NCI-H2171 treated with DMSO at 0.1 percent for 48 hours (cell line): Measurements from ENCODE around the gene RPLP2.

Experiments
- DNase-seq: peaks from one replicate; lab custom pipeline; 2025; lab: John Stamatoyannopoulos, UW

RPLP2 gene

DNA sequence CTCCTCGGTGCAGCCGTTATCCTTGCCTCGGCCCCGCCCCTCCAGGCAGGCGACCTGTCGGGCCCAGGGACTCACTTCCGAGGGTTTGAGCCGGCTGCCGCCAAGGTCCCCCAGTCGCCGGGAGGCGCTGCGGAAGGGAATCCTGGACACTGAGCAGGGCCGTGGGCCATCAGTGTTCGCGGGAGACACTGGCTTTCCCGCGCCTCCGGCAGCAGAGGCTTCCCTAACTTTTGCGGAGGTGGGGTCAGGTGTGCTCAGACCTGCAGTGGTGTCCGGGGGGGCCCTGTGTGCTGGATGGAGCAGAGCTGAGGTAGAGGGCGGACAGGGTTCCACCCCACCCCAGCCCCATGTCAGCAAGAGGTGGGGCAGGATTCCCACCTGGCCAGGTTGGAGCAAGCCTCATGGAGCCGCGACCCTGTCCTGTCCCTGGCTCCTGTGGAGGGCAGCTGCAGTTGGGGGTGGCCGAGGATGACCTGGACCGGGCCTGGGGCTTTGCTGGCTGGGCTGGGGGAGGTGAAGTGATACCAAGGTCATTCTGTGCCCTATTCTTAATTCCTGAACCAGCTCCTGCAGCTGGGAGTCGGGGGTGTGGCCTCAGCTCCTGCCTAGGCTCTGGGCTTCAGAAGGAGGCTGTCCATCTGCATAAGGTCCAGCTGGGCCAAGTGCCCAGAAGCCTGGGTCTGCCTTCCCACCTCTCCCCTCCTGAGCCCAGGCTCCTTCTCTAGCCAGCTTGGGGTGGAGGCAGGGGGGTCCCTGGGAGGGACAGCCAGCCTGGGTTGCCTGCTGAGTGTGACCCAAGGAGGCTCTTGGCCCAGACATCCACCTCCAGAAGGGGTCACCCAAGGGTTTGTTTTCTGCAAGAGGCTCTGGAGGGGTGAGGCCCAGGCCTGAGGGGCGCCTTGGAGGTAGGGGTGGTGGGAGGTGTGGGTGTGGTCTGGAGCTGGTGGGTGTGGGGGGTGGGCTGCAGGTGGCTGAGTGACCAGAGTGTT, 41.3 kb downstream of the RPLP2 start:
- no peak for DNase-seq

DNA sequence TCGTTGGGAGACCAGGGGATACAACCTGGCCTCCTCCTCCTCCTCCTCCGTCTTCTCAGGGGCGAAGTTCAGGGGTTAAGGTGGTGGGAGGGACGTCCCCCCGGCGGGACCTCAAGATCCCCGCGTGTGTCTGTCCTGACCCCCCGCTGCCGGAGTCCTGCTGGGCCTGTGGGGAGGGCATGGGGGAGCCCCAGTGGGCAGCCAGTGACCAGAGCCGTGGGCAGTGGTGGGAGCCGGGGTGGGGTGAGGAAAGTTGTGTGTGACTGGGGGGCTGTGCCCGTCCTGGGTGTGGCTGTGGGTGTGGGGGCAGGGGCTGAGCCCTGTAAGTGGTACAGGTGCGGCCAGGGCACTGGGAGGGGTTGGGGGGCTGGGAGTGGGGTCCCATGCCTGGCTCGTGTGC, 43.0 kb downstream of the RPLP2 start:
- DNase-seq = no peak

DNA sequence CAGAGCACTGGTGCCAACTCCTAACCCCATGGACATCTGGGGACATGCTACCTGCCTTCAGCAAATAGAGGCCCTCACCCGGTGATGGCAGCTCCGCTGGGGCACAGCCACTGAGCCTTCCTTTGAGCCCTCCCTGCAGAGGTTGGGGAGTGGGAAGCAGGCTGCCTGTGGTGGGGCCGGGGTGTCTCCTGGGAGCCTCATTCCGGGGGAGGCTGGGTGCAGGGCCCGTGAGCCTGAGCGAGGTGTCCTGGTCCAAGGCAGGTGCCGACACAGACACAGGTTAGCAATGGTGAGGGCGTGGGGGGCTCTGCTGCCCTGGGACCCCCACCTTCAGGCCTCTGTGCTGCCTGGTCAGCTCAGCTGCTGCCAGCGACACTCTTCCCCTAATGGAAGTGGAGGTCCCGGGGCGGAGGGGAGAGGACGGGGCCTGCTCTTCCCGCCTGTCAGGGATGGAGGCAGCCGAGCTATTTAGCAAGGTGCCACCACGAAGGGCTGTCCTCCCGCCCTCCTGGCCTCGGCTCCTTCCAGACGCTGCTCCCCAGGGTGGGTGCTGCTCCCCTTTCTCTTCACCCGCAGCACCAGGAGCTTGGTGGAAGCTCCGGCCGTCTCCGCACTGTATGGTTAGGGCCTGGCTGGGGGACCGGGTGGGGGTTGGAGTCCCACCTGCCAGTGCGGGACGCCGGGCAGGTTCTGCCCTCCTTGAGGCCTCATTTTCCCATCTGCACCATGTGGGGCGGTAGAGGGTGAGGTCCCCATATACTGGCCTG, 44.1 kb downstream of the RPLP2 start:
- DNase-seq = no peak

DNA sequence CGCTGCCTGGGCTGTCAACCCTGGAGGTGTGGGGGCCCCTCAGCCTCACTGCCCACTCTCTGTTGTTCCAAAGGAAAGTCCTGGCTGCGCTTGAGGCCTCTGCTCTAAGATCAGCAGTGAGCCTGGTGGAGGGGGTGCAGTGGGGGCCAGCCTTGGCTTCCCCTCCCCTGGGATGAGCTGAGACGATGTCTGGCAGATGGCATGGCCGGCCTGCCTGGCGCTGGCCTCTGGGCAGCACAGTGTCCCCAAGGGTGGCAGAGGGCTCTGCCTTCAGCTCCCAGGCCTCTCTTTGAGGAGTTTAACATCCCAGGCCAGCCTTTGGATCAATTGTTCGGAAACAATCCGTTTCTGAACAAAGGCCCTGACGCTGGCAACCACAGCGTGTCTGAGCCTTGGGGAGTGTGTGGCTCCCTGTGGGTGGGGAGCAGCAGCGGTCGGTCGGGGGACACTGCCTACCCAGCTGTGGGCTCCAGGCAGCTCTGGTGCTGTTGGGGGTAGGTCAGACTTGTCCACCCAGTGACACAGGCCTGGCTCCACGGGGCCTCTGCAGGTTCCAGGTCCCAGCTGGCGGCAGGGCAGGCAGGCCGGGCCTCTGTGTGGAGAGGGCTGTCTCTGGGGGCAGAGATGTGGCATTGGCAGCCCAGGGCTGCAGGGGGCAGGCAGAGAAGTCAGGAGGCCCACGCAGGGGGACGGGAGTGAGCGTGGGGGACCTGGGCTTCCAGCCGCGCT, 45.0 kb downstream of the RPLP2 start:
- DNase-seq = no peak

DNA sequence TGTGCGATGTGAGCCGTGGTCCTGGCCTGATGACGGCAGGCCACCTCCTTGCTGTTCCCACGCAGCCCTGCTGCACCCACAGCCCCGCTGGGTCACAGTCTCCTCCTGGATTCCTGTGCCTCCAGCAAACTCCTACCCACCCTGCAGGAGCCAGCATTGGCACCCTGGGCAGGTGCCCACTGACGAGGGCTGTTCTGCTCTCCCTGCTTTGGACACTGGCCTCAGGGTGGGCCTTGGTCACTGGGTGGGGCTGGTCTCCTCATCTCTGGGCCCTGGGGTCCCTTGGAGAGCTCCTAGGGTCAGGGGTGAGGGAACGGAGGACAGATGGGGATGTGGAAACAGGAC, 45.5 kb downstream of the RPLP2 start:
- no peak for DNase-seq

DNA sequence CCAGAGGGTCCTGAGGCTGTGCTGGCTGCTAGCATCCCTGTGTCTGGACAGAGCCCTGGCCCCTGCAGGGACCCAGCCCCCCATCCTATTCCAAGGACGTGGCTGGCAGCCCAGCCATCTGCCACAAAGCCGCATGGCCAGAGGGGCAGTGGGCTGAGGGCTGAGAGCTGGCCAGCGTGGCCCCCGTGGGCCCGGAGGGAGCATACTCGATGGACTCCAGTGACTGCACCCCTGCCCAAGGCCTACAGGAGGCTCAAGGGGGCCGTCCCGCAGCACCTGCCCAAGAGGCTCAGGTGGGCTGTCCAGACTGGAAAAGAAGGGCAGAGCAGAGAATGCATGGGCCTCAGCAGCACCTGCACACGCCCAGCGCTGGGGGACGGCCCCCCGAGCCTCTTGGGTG, 46.0 kb downstream of the RPLP2 start:
- DNase-seq = no peak

DNA sequence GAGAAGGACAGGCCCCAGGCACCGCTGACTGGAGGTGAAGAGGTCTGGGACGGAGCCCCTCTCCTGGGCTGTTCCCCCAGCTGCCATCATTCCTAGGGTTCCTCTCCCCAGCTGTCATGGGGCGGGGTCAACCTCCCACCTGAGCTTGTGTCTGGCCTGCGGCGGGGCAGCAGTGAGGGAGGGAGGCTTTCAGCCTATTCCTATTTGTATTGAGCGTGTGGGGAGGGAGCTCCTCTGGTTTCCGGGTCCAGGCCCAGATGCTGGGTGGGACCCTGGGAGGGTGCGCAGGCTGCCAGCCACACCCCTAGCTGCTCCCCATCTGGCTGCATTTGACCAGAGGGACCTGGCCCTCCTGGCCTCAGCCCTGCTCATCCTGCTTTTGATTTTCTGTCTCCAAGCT, 46.6 kb downstream of the RPLP2 start:
- peak; percentile 58 for DNase-seq

DNA sequence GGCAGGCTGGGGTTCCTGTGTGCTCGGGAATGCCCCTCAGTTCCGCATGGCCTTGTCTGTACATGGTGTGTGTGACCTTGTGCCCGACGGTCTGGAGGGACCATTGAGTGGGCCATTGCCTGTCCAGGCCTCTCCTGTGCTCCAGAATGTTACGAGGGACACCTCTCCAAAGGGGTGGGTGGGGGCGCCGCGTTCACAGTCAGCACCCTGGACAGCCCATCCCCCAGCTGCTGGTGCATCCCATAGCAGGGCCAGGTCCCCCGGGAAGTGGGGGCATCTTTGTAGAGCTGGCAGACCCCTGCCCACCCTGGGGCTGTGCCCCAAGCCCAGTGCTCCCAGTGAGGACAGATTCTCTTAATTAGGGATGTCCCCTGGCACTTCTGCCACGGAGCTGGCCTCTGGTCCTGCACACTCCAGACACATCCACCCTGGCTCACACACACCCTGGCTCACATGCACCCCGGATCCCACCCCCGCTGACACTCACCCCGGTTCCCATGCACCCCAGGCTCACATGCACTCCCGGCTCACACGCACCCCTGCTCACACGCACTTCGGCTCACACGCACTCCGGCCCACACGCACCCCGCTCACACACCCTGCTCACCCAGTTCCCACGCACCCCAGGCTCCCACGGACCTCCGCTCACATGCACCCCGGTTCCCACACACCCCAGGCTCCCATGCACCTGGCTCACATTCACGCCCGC, 48.4 kb downstream of the RPLP2 start:
- DNase-seq = no peak

DNA sequence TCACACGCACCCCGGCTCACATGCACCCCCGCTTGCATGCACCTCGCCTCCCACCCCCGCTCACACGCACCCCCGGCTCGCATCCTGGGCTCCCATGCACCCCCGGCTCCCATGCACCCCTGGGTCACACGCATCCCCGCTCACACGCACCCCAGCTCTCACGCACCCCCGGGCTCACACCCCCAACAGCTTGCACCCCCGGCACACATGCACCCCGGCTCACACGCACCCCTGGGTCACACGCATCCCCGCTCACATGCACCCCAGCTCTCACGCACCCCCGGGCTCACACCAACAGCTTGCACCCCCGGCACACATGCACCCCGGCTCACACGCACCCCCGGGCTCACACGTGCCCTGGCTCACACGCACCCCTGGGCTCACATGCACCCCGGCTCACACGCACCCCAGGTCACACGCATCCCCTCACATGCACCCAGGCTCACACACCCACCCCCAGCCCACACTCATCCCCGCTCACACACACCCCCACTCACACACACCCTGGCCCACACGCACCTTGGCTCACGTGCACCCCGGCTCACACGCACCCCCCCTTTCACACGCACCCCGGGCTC, 49.1 kb downstream of the RPLP2 start:
- DNase-seq = no peak

DNA sequence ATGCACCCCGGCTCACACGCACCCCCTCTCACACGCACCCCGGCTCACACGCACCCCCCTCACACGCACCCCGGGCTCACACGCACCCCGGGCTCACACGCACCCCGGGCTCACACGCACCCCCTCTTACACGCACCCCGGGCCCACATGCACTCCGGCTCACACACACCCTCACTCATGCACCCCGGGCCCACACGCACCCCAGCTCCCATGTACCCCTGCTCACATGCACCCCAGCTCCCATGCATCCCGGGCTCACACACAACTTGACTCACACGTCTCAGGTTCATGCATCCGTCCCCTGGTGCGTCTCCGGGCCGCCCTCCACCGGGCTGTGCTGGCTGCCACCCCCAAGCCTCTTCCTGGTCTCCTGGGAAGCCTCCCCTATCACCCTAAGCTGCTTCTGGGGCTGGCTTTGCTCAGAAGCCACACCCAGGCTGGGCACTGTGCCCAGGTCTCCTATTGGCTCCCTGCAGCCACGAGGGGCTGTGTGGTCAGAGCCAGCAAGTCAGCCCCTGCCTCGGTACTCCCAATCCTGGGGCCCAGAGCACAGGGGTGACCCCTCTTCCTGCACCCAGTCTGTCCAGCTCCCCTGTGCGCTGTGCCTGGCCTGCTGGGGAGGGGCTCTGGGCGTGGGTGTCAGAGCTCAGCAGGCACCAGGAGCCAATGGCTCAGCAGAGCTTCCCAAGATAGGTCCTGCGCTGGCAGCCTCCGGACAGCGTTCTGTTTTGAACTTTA, 49.8 kb downstream of the RPLP2 start:
- DNase-seq = peak; percentile 80

DNA sequence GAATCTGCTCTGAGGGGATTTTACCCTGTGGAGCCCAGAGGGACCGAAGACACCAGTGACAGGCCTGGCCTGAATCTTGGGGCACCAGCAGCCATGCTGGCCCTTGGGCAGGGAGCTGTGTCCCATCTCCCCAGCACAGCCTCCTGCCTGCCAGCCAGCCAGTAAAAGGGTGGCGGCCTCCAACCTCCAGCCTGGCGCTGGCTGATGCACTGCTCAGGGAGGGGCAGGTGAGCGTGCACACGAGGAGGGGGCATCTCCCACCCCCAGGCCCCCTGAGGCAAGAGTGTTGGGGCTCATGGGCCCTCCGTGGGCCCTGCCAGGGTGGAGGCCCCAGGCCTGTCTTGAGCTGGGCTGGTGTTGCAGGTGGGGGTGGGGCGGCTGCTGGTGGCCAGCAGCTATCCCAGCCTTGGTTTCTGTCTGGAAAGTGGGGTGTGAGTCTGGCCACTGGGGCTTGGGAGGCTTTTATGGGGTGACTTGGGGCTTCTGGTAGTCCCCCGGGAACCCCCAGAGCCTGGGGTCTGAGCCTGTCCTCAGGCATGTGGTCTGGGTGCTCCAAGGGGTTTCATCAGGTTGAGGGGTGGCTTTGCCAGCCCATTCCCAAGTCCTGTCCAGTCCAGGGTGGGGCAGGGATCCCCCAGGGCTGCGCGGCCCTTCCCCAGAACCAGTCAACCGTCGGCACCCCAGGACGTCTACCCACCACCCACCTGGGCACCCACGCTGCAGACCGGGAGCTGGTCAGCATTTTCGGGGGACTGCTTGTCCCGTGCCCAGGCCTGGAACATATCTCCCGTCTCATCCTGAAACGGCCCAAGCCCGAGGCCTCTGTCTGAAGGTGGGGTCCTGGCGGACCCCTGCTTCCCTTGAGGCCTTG, 50.7 kb downstream of the RPLP2 start:
- no peak for DNase-seq

DNA sequence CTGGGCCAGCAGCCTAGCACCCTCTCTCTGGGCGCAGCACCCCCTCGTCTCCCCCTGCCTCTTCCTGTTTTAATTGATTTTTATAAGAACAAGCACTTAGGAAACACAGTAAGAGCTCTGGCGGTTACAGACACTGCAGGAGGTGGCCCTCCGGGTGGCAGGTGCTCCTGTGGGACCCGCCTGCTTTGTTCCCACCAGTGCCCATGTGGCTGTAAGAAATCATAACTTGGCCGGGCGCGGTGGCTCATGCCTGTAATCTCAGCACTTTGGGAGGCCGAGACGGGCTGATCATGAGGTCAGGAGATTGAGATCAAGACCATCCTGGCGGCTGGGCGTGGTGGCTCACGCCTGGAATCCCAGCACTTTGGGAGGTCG, 51.3 kb downstream of the RPLP2 start:
- DNase-seq = no peak

DNA sequence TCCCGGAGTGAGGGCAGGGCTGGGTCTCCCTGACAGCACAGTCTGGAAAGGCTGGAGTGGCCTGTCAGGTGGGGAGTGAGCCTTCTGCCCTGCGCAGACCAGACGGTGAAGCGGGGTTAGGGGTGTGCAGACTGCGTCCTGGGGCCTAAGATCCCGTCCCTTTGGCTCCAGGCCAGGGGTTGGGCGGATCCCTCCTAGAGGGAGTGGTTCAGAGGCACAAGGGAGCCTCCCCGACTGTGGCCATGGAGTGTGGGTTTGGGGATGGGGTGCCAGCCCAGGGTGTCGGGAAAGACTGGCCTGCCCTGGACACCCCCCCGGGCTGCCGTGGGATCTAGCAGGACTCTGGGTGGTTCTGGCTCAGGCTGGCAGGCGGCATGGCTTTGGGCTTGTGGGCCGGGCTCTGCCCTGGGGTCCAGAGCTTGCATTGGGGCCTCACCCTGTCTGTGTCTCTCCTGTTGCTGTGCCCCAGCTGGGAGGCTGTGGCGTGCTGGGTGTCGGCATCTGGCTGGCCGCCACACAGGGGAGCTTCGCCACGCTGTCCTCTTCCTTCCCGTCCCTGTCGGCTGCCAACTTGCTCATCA, 52.4 kb downstream of the RPLP2 start:
- peak; percentile 31 for DNase-seq
